ENCODE measurements around the gene FIGNL1. TPM values are rescaled to one million over a fixed set of nuclear protein-coding genes. Genes with fewer than 3 reads are reported as not detected.

Gene FIGNL1
- total and polyA plus RNA-seq, 2 donors from 2014 or later = 2.4 to 5.8 TPM

DNA sequence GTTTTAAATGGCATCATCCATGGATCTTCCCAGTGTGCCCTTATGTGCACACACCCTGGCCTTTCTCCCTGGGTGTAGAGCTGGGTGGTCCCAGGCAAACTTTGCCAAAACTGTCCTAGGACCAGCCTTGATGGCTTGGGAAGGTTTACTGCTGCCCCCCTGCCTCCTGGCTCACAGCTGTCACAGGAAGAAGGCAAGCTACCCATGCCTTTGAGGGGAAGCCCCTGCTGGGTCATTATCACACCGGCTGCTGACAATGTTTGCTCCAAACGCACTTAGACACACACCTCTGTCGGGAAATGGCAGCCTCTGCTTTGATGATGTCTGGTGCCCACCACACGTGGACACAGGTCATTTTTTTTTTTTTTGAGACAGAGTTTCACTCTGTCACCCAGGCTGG lies 25.2 kb upstream of the FIGNL1 start:
- Histone ChIP-seq H3K27me3 (ENCODE audit: control insufficient read depth, insufficient read depth, low read length) (no peaks in the 10 kb centered on the region), H3K9ac (ENCODE audit: low read length in 3 of 3) (no peak overlapping the region), H3K36me3 (ENCODE audit: control insufficient read depth in 2 of 3, insufficient read depth in 3 of 3, low read length in 3 of 3) (peaks cover 0 to 5% (median 0%) of the 10 kb centered on the region in 3 donors), H3K27ac (ENCODE audit: low read depth in 2 of 2, low read length in 2 of 2) (no peak overlapping the region), H3K4me1 (ENCODE audit: control insufficient read depth in 2 of 3, insufficient read depth in 2 of 3, low read depth in 1 of 3, low read length in 3 of 3) (no peaks in the 10 kb centered on the region), H3K9me3 (ENCODE audit: control insufficient read depth in 2 of 3, insufficient read depth in 1 of 3, low read length in 3 of 3) (no peaks in the 10 kb centered on the region), H3K4me3 (ENCODE audit: low read length in 3 of 3) (no peak overlapping the region)
- intact Hi-C loops (cut with DNase I) = no loop called here
- DNase-seq (no peak), FAIRE-seq (no peak)
- TF ChIP-seq, protein P1, sequence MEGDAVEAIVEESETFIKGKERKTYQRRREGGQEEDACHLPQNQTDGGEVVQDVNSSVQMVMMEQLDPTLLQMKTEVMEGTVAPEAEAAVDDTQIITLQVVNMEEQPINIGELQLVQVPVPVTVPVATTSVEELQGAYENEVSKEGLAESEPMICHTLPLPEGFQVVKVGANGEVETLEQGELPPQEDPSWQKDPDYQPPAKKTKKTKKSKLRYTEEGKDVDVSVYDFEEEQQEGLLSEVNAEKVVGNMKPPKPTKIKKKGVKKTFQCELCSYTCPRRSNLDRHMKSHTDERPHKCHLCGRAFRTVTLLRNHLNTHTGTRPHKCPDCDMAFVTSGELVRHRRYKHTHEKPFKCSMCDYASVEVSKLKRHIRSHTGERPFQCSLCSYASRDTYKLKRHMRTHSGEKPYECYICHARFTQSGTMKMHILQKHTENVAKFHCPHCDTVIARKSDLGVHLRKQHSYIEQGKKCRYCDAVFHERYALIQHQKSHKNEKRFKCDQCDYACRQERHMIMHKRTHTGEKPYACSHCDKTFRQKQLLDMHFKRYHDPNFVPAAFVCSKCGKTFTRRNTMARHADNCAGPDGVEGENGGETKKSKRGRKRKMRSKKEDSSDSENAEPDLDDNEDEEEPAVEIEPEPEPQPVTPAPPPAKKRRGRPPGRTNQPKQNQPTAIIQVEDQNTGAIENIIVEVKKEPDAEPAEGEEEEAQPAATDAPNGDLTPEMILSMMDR (IDR thresholded peaks at IDR 0.05; ENCODE audit: borderline replicate concordance, extremely low read depth, insufficient read depth) = no peak

DNA sequence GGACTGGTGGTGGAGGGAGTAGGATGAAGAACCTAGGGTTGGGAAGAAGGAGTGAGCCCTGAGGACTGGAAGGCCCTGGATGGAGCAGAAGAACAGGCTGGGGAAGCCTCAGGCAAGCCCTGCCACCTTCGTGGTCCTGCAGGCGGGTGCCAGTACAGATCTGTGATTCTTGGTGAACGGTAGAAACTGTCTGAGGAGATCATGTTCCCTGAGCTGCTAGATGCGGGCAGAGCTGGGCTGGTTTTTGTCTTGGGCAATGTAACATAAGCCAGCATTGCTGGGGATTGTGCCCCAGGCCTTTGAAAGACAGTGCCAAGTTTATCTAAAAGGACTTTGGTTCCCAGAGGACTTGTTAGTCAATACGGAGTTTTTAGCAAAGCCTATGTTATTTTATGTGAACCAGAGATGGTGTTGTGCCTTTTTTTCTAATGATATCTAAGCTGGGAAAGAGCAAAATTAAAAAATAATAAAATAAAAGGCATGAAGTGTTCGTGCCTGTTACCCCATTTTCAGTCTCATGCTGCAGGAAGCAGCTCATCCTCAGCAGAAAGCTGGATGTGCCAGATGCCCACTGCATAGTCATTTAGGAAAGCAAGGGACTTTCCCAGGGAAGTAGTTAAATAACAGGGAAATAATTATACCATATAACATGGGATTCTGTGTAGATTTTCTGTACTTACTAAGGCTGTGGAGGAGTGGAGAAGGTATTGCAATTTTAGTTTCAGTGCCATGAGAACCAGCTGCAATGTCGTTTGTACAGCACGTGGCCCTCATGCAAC lies 24.4 kb upstream of the FIGNL1 start:
- H3K4me1 ChIP-seq (ENCODE audit: control insufficient read depth in 2 of 3, insufficient read depth in 2 of 3, low read depth in 1 of 3, low read length in 3 of 3) = no peaks in the 10 kb centered on the region
- H3K4me3 ChIP-seq (ENCODE audit: low read length in 3 of 3) = no peak overlapping the region
- FAIRE-seq = no peak
- TF ChIP-seq, protein P1 (IDR thresholded peaks at IDR 0.05; ENCODE audit: borderline replicate concordance, extremely low read depth, insufficient read depth) = no peak
- H3K9ac ChIP-seq (ENCODE audit: low read length in 3 of 3) = no peak overlapping the region
- H3K36me3 ChIP-seq (ENCODE audit: control insufficient read depth in 2 of 3, insufficient read depth in 3 of 3, low read length in 3 of 3) = peaks cover 0 to 5% (median 0%) of the 10 kb centered on the region in 3 donors
- H3K27me3 ChIP-seq (ENCODE audit: control insufficient read depth, insufficient read depth, low read length) = no peaks in the 10 kb centered on the region
- intact Hi-C loops (cut with DNase I) = no loop called here
- no peak for DNase-seq
- H3K27ac ChIP-seq (ENCODE audit: low read depth in 2 of 2, low read length in 2 of 2) = no peak overlapping the region
- no peaks in the 10 kb centered on the region for H3K9me3 ChIP-seq (ENCODE audit: control insufficient read depth in 2 of 3, insufficient read depth in 1 of 3, low read length in 3 of 3)

- H3K27me3 ChIP-seq (ENCODE audit: control insufficient read depth, insufficient read depth, low read length) = no peaks in the 10 kb centered on the region
- no peaks in the 10 kb centered on the region for H3K4me1 ChIP-seq (ENCODE audit: control insufficient read depth in 2 of 3, insufficient read depth in 2 of 3, low read depth in 1 of 3, low read length in 3 of 3)
- DNase-seq (no peak), FAIRE-seq (no peak)
- no peak overlapping the region for H3K4me3 ChIP-seq (ENCODE audit: low read length in 3 of 3)
- TF ChIP-seq, protein P1 (IDR thresholded peaks at IDR 0.05; ENCODE audit: borderline replicate concordance, extremely low read depth, insufficient read depth) = no peak
- intact Hi-C loops (cut with DNase I) = no loop called here
- H3K9ac ChIP-seq (ENCODE audit: low read length in 3 of 3) = no peak overlapping the region
- no peak overlapping the region for H3K27ac ChIP-seq (ENCODE audit: low read depth in 2 of 2, low read length in 2 of 2)
- H3K9me3 ChIP-seq (ENCODE audit: control insufficient read depth in 2 of 3, insufficient read depth in 1 of 3, low read length in 3 of 3) = no peaks in the 10 kb centered on the region
- H3K36me3 ChIP-seq (ENCODE audit: control insufficient read depth in 2 of 3, insufficient read depth in 3 of 3, low read length in 3 of 3) = peaks cover 0 to 5% (median 0%) of the 10 kb centered on the region in 3 donors
These were observed 23.4 kb upstream of the FIGNL1 start for GRCh38 chr7:50473531-50473930.

Measured in kidney (tissue), 14 donors.